ENCODE data around the gene SHKBP1. TPM values are rescaled to one million over a fixed set of nuclear protein-coding genes. Genes with fewer than 3 reads are reported as not detected.

SHKBP1 gene
- total and polyA plus RNA-seq, 2 of the 13 experiments (the other 11 are each of a cell fraction or from before 2014, with no cell fraction given) = 16.2 to 17.4 TPM

- TF ChIP-seq NFIB (CRISPR knock-in tag; IDR thresholded peaks at IDR 0.05; ENCODE audit: borderline replicate concordance) = no peak
- no peak for TF ChIP-seq NFE2L2 (IDR thresholded peaks at IDR 0.05; ENCODE audit: low read length)
Observed at GRCh38 chr19:40533508-40533907, 43.2 kb upstream of the SHKBP1 start (continued).

- no peak overlapping the region for H3K4me2 ChIP-seq (ENCODE audit: low read depth, low read length)
- H3K36me3 ChIP-seq (replicated peaks in 1 of 2; ENCODE audit: control insufficient read depth in 1 of 2, insufficient read depth in 2 of 2, low read length in 2 of 2) = no peaks in the 10 kb centered on the region
- in situ Hi-C loops (cut with HindIII; ENCODE audit: extremely low pct_ligation_motif_present, low pct_unique_long_range_greater_than_20kb) (loop anchor here (5.0 kb wide), 1 partner anchor 68 kb away; the partner anchor contains the start of gene LTBP4), intact Hi-C loops (cut with micrococcal nuclease; ENCODE audit: unreplicated experiment) (no loop called here)
- no peak overlapping the region for H3K4me3 ChIP-seq (replicated peaks in 1 of 3; ENCODE audit: insufficient read depth in 1 of 3, low read depth in 2 of 3, low read length in 3 of 3)
- H4K20me1 ChIP-seq (ENCODE audit: insufficient read depth, low read length) = no peaks in the 10 kb centered on the region
- ChIA-PET POLR2A (no interaction called here), CTCF (ENCODE audit: low intra/inter-chr PET ratio, low total read pairs) (no interaction called here)
- ATAC-seq (no peak), DNase-seq (ENCODE audit: low spot score) (no peak), FAIRE-seq (no peak)
- 54% methylated on average over 4 of the region's 4 CpGs for WGBS (ENCODE audit: low lambda C conversion rate)
- no peaks in the 10 kb centered on the region for H3K9me3 ChIP-seq (ENCODE audit: low read length)
- TF ChIP-seq AGO1 (IDR thresholded peaks at IDR 0.05; ENCODE audit: low read depth, low read length, poor library complexity, severe bottlenecking) (no peak), PHF20 (CRISPR knock-in tag; IDR thresholded peaks at IDR 0.05) (no peak), ZNF513 (CRISPR knock-in tag; conservative IDR thresholded peaks at IDR 0.05) (no peak), TEAD2 (CRISPR knock-in tag; IDR thresholded peaks at IDR 0.05) (no peak), ZNF33B (CRISPR knock-in tag; IDR thresholded peaks at IDR 0.05) (0 out of 2 replicates have a peak, but pooled peaks have one; percentile 85)
- no peaks in the 10 kb centered on the region for H3K79me2 ChIP-seq (ENCODE audit: insufficient read depth, low read length)
- no peak overlapping the region for H3K27ac ChIP-seq (ENCODE audit: extremely low read length, insufficient read depth, low read length)
- no peak overlapping the region for H2AFZ ChIP-seq (ENCODE audit: low read length)
- peaks cover 21% of the 10 kb centered on the region for H3K4me1 ChIP-seq (ENCODE audit: insufficient read depth, low read length)
- H3K27me3 ChIP-seq (ENCODE audit: control insufficient read depth in 1 of 2, insufficient read depth in 2 of 2, low read length in 2 of 2) = peaks cover 0 to under 1% of the 10 kb centered on the region in 2 experiments; a peak in 1 of 5 replicates
- H3K9ac ChIP-seq (ENCODE audit: insufficient read depth, low read depth, low read length) = no peak overlapping the region
- no TSS peak for BruUV-seq (replicated peaks)
Observed at GRCh38 chr19:40534148-40534547, 42.5 kb upstream of the SHKBP1 start.
